Cardiac muscle cell (in vitro differentiated cells and primary cell): ENCODE results near the gene EGFL8. TPM values are rescaled to one million over a fixed set of nuclear protein-coding genes. Genes with fewer than 3 reads are reported as not detected.

ENCODE experiments used
- DNase-seq, 2 donors: peaks; one replicate each; pipeline versions ENCODE4 v3.0.0 to v3.0.0-alpha.2; 2010 to 2017; ENCODE audit warnings: low read depth in 1 of 2, low spot score in 1 of 2
- H3K27ac ChIP-seq: fragments of 200-600 bp; sonication (generic); 2 replicates; pipeline ENCODE4 v1.5.1; 2016
- H3K27me3 ChIP-seq: fragments of 200-600 bp; sonication (generic); 2 replicates; pipeline ENCODE4 v1.6.0; 2016; ENCODE audit warnings: control low read depth
- H3K36me3 ChIP-seq: fragments of 200-600 bp; sonication (generic); 2 replicates; pipeline ENCODE4 v1.5.1; 2016; ENCODE audit warnings: control low read depth
- H3K4me1 ChIP-seq: fragments of 200-600 bp; sonication (generic); 2 replicates; pipeline ENCODE4 v1.8.1; 2017; ENCODE audit warnings: low read depth, mild to moderate bottlenecking, mixed run types
- H3K4me3 ChIP-seq: fragments of 200-600 bp; sonication (generic); 2 replicates; pipeline ENCODE4 v1.5.1; 2016; ENCODE audit warnings: mild to moderate bottlenecking
- H3K9me3 ChIP-seq: fragments of 200-600 bp; sonication (generic); 2 replicates; pipeline ENCODE4 v1.5.1; 2017; ENCODE audit warnings: low read depth, mild to moderate bottlenecking, control low read depth
- polyA plus RNA-seq: library from polyadenylated mRNA; unstranded; fragments of >200 nt; fragmentation: Nextera tagmentation; extraction: Ambion mirVana; gene quantifications from 2 replicates; pipeline ENCODE4 v1.2.1, GENCODE V29; 2016
- total RNA-seq: library from RNA; depleted of rRNA; stranded (reverse); fragments of >200 nt; gene quantifications from 2 replicates; pipeline ENCODE4 v1.2.3, GENCODE V29; 2016
- TF ChIP-seq, protein P1 (sequence below): IDR thresholded peaks from 2 replicates; pipeline ENCODE4 v1.5.1; 2012; ENCODE audit warnings: low read depth, mild to moderate bottlenecking, low read length

Gene EGFL8
- total and polyA plus RNA-seq, 2 experiments from 2014 or later, result 15.2 to 18.7 TPM

DNA sequence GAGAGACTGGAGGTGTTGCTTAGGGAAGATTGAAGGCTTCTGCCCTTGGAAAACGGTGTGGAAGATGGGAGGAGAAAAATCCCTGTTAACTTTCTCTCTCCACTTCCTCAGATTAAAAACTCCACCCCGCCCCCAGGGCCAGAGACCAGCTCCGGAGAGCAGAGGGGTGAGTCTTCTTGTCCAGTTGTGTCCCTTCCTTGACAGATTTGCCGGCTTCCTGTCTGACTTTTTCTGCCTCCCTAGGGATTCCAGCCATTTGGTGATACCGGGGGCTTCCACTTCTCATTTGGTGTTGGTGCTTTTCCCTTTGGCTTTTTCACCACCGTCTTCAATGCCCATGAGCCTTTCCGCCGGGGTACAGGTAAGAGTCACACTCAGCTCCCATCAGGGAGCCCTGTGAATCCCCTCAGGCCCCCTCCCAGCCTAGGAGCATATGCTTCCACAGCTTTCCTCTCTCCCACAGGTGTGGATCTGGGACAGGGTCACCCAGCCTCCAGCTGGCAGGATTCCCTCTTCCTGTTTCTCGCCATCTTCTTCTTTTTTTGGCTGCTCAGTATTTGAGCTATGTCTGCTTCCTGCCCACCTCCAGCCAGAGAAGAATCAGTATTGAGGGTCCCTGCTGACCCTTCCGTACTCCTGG, 15.5 kb downstream of the EGFL8 start:
- TF ChIP-seq, protein P1, sequence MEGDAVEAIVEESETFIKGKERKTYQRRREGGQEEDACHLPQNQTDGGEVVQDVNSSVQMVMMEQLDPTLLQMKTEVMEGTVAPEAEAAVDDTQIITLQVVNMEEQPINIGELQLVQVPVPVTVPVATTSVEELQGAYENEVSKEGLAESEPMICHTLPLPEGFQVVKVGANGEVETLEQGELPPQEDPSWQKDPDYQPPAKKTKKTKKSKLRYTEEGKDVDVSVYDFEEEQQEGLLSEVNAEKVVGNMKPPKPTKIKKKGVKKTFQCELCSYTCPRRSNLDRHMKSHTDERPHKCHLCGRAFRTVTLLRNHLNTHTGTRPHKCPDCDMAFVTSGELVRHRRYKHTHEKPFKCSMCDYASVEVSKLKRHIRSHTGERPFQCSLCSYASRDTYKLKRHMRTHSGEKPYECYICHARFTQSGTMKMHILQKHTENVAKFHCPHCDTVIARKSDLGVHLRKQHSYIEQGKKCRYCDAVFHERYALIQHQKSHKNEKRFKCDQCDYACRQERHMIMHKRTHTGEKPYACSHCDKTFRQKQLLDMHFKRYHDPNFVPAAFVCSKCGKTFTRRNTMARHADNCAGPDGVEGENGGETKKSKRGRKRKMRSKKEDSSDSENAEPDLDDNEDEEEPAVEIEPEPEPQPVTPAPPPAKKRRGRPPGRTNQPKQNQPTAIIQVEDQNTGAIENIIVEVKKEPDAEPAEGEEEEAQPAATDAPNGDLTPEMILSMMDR, result no peak
- H3K27me3 ChIP-seq, result no peaks in the 10 kb centered on the region
- peaks cover 18% of the 10 kb centered on the region for H3K4me1 ChIP-seq
- H3K9me3 ChIP-seq, result no peaks in the 10 kb centered on the region
- H3K27ac ChIP-seq, result no peak overlapping the region
- DNase-seq, result no peak
- no peak overlapping the region for H3K4me3 ChIP-seq
- H3K36me3 ChIP-seq, result no peaks in the 10 kb centered on the region

DNA sequence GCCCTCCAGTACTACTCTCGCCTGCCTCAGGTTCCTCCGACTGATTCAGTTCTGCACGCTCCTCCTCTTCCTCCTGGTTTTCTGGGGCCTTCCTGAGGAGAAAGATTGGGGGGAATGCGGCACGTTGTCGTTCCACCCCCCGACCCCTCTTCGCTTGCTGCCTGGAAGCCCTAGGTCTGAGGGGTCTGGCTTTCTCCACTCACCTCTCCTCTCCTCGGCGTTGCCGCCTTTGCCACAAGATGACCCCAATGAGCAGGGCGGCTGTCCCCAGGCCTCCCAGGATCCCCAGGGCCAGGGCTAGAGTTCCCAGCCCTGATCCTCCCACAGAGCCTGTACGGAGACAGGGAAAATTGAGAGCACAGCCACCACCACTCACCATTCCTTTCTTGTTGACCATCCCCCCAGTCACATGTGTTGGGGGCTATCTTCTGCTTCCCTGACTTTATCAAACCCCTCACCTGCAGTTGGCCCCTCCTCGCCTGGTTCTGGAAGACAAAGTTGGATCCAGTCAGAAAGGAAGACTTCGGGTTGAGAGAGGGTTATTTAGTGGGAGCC, 16.8 kb downstream of the EGFL8 start:
- H3K4me1 ChIP-seq, result peaks cover 14% of the 10 kb centered on the region
- H3K27ac ChIP-seq, result no peak overlapping the region

DNA sequence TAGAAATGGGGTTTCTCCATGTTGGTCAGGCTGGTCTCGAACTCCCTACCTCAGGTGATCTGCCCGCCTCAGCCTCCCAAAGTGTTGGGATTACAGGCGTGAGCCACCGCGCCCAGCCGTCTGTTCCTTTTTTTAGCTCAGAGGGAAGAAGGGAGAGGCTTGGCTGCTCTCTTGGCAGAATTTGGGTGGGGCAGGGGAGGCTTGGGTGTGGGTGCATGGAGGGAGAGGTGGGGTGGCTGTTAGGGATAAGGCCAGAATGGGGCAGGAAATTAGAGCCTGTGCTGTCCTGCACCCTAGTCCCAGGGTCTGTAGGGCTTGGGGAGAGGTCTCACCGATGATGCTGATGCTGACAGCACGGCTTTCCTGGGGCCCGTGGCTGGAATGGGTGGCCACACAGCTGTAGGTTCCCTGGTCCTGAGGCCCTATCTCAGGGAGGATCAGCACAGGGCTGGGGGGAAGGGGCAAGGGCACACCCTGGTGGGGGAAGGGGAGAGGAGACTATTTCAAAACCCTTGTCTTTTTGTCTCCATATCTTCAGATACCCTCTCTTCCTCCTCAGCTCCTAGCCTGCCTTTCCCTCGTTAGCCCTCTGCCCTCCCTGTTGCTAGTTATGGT, 17.6 kb downstream of the EGFL8 start:
- peak overlapping the region; percentile 71 for H3K27ac ChIP-seq
- H3K4me3 ChIP-seq, result no peak overlapping the region
- no peaks in the 10 kb centered on the region for H3K27me3 ChIP-seq
- peaks cover 8% of the 10 kb centered on the region for H3K36me3 ChIP-seq
- DNase-seq, result no peak
- H3K4me1 ChIP-seq, result peaks cover 6% of the 10 kb centered on the region
- TF ChIP-seq, protein P1, result no peak
- H3K9me3 ChIP-seq, result no peaks in the 10 kb centered on the region

More for the DNA sequence above, 16.8 kb downstream of the EGFL8 start:
- DNase-seq, result no peak
- Histone ChIP-seq H3K27me3 (no peaks in the 10 kb centered on the region), H3K36me3 (no peaks in the 10 kb centered on the region), H3K4me3 (no peak overlapping the region), H3K9me3 (no peaks in the 10 kb centered on the region)
- TF ChIP-seq, protein P1, result no peak

DNA sequence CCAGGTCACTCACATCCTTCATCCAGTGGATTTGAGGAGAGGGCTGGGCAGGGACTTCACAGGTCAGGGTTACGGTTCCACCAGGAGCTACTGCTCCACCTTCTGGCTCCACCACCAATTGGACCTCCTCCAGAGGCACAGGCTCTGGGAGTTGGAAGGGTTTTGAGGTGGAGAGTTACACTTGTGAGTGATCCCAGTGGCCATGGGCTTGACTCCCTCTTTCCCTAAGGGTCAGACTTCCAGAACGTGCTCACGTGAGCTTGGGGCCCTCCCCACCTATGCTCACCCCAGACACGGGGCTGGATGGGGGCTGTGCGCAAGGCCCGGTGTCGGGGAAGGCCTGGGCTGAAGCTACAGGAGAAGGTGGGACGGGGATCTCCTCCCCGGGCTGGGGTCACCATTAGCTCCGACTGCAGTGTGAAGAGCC, 18.2 kb downstream of the EGFL8 start:
- no peak for DNase-seq
- peaks cover 13% of the 10 kb centered on the region for H3K36me3 ChIP-seq
- TF ChIP-seq, protein P1, result no peak
- H3K4me1 ChIP-seq, result peaks cover 6% of the 10 kb centered on the region
- peak overlapping the region; percentile 71 for H3K27ac ChIP-seq
- H3K9me3 ChIP-seq, result no peaks in the 10 kb centered on the region
- H3K27me3 ChIP-seq, result no peaks in the 10 kb centered on the region
- H3K4me3 ChIP-seq, result no peak overlapping the region

DNA sequence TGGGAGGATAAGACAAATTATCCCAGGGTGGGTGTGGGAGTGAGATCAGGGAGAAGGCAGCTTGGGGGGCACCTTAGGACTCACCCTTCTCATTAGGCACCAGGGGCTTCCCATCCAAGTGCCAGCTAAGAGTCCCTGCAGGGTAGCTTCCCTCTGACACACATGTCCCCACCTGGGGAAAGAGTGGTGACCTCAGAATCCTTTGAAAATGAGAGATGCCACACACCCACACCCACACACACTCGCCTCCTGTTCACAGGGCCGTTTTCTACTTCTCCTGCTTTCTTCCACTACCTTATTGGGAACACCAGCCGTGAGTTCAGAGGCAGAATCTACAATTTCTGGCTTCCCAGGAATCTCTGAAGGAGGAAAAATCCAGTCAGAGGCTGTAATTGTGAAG, 18.6 kb downstream of the EGFL8 start:
- H3K4me1 ChIP-seq, result peaks cover 6% of the 10 kb centered on the region
- H3K9me3 ChIP-seq, result no peaks in the 10 kb centered on the region
- H3K27ac ChIP-seq, result peak overlapping the region; percentile 71
- H3K4me3 ChIP-seq, result no peak overlapping the region
- no peaks in the 10 kb centered on the region for H3K27me3 ChIP-seq
- TF ChIP-seq, protein P1, result no peak
- peaks cover 15% of the 10 kb centered on the region for H3K36me3 ChIP-seq
- no peak for DNase-seq
